Breast epithelium (tissue), 3 donors: ENCODE data around the gene GRIA4.

Experiments used
- POLR2A ChIP-seq: fragments of 450-650 bp; IDR thresholded peaks from one replicate; pipeline ENCODE4 v1.6.1; 2016; ENCODE audit warnings: antibody characterized with exemption, mild to moderate bottlenecking, moderate library complexity
- POLR2AphosphoS5 ChIP-seq, 3 donors: sonication (generic); formaldehyde crosslinking; IDR thresholded peaks; one replicate each; pipeline ENCODE4 v1.6.1; 2017; ENCODE audit warnings: antibody characterized with exemption in 3 of 3
- TF ChIP-seq, protein P1 (sequence below), 3 donors: fragments of 450-650 bp; IDR thresholded peaks; one replicate each; pipeline ENCODE4 v1.5.1; 2016 to 2017; ENCODE audit warnings: antibody characterized with exemption in 3 of 3, mild to moderate bottlenecking in 3 of 3, moderate library complexity in 3 of 3

GRCh38 chr11:105632316-105632715 is 22.4 kb downstream of the GRIA4 start:
- TF ChIP-seq, protein P1, sequence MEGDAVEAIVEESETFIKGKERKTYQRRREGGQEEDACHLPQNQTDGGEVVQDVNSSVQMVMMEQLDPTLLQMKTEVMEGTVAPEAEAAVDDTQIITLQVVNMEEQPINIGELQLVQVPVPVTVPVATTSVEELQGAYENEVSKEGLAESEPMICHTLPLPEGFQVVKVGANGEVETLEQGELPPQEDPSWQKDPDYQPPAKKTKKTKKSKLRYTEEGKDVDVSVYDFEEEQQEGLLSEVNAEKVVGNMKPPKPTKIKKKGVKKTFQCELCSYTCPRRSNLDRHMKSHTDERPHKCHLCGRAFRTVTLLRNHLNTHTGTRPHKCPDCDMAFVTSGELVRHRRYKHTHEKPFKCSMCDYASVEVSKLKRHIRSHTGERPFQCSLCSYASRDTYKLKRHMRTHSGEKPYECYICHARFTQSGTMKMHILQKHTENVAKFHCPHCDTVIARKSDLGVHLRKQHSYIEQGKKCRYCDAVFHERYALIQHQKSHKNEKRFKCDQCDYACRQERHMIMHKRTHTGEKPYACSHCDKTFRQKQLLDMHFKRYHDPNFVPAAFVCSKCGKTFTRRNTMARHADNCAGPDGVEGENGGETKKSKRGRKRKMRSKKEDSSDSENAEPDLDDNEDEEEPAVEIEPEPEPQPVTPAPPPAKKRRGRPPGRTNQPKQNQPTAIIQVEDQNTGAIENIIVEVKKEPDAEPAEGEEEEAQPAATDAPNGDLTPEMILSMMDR (IDR thresholded peaks at IDR 0.05), result no peak
- TF ChIP-seq POLR2AphosphoS5 (IDR thresholded peaks at IDR 0.05) (no peak), POLR2A (no peak)
